Islet of Langerhans (tissue), 1 donor: ENCODE measurements around the gene PIK3R5.
"Not testable (repeated sequence)": the region's sequence is repeated elsewhere in the genome, so short reads cannot be mapped to it uniquely, and the experiment has no call there.

Experiments
- FAIRE-seq: peaks from one replicate; lab custom pipeline; 2011; peaks lifted over from hg19 to GRCh38; lab: Jason Lieb, UNC

The PIK3R5 gene

GRCh38 chr17:8896641-8897635 lies 68.6 kb downstream of the PIK3R5 start:
- FAIRE-seq = no peak

GRCh38 chr17:8896087-8896486 lies 69.4 kb downstream of the PIK3R5 start:
- FAIRE-seq = no peak

GRCh38 chr17:8894673-8895578 lies 70.6 kb downstream of the PIK3R5 start:
- FAIRE-seq = peak; percentile 93

- FAIRE-seq = no peak
Observed at GRCh38 chr17:8894202-8894671, 71.3 kb downstream of the PIK3R5 start.

- FAIRE-seq = no peak
Observed at GRCh38 chr17:8893621-8894201, 71.8 kb downstream of the PIK3R5 start.

GRCh38 chr17:8893059-8893458 lies 72.4 kb downstream of the PIK3R5 start:
- no peak for FAIRE-seq

- no peak for FAIRE-seq
Observed at GRCh38 chr17:8892338-8892690, 73.2 kb downstream of the PIK3R5 start.

GRCh38 chr17:8890671-8891070 lies 74.8 kb downstream of the PIK3R5 start:
- no peak for FAIRE-seq

- no peak for FAIRE-seq
Observed at GRCh38 chr17:8889458-8890210, 75.9 kb downstream of the PIK3R5 start.

GRCh38 chr17:8888704-8889302 lies 76.7 kb downstream of the PIK3R5 start:
- FAIRE-seq = no peak

- FAIRE-seq = no peak
Observed at GRCh38 chr17:8887834-8888703, 77.4 kb downstream of the PIK3R5 start.

- no peak for FAIRE-seq
Observed at GRCh38 chr17:8887301-8887700, 78.2 kb downstream of the PIK3R5 start.

GRCh38 chr17:8885967-8886684 lies 79.4 kb downstream of the PIK3R5 start:
- no peak for FAIRE-seq

GRCh38 chr17:8885163-8885966 lies 80.1 kb downstream of the PIK3R5 start:
- FAIRE-seq = not testable (repeated sequence)

- FAIRE-seq = no peak
Observed at GRCh38 chr17:8884336-8884990, 81.0 kb downstream of the PIK3R5 start.

- FAIRE-seq = no peak
Observed at GRCh38 chr17:8883353-8883752, 82.2 kb downstream of the PIK3R5 start.

GRCh38 chr17:8881606-8882005 lies 83.9 kb downstream of the PIK3R5 start:
- no peak for FAIRE-seq

- FAIRE-seq = no peak
Observed at GRCh38 chr17:8880466-8880865, 85.0 kb downstream of the PIK3R5 start.
